ENCODE results near the gene CFAP61.

The CFAP61 gene

DNA sequence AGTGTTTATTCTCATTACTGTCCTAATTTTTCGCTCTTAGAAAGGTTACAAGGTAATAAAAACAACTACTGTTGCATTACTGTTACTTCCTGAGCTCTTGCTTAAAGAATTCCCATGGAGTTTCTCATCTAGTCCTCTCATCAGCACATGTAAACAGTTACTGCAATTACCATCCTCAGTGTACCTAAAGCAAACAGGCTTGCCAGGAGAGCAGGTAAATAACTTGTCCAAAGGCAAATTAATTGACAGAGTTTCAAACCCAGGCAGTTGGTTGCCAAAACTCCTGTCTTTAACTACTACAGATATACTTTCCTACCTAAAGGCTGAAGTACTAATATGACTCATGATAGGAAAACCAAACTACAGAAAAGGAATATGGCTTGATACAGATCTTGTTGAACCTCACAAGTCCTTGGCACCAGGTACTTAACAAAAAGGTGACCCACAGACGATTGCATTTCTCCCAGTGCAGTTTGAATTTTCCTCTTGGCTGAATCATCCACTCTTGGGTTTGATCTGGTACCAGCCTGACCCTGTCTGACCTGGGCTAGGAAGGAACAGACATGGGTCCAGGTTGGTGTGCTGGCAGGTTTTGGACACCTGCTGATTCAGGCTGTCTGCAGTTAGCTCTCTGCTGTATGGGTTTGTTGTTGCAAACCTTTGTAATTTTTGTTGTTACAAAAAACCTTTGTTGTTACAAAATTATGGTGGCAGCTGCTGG, 153.0 kb downstream of the CFAP61 start:
- no peaks in the 10 kb centered on the region for H3K9me3 ChIP-seq (ENCODE audit: severe bottlenecking)
- H3K27ac ChIP-seq: no peak overlapping the region
- TF ChIP-seq, protein P1, sequence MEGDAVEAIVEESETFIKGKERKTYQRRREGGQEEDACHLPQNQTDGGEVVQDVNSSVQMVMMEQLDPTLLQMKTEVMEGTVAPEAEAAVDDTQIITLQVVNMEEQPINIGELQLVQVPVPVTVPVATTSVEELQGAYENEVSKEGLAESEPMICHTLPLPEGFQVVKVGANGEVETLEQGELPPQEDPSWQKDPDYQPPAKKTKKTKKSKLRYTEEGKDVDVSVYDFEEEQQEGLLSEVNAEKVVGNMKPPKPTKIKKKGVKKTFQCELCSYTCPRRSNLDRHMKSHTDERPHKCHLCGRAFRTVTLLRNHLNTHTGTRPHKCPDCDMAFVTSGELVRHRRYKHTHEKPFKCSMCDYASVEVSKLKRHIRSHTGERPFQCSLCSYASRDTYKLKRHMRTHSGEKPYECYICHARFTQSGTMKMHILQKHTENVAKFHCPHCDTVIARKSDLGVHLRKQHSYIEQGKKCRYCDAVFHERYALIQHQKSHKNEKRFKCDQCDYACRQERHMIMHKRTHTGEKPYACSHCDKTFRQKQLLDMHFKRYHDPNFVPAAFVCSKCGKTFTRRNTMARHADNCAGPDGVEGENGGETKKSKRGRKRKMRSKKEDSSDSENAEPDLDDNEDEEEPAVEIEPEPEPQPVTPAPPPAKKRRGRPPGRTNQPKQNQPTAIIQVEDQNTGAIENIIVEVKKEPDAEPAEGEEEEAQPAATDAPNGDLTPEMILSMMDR (IDR thresholded peaks at IDR 0.05; ENCODE audit: low read depth, low read length): no peak
- H3K36me3 ChIP-seq: no peaks in the 10 kb centered on the region
- H3K4me3 ChIP-seq (ENCODE audit: low read depth, low read length): no peak overlapping the region
- no peak for DNase-seq
- H3K27me3 ChIP-seq (ENCODE audit: insufficient read depth, low read depth, severe bottlenecking): no peaks in the 10 kb centered on the region

DNA sequence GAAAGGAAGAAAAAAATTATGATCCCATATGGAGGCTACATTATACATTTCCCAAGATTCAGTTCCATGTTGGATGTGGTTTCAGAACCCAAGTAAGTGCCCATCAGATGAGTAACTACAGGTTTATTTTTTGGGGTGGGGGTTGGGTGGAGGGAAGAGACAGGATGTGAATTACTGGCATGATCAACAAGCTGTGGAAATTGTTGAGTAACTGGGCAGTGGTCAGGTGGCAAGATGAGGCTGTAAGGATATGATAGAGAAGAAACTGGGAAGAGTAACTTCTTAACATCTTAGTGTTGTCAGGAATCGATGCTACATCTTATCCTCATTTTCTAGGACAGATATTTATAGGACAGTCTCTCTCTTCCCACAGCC, 153.5 kb downstream of the CFAP61 start:
- no peaks in the 10 kb centered on the region for H3K36me3 ChIP-seq
- TF ChIP-seq, protein P1 (IDR thresholded peaks at IDR 0.05; ENCODE audit: low read depth, low read length): no peak
- H3K9me3 ChIP-seq (ENCODE audit: severe bottlenecking): no peaks in the 10 kb centered on the region
- DNase-seq: no peak
- no peak overlapping the region for H3K27ac ChIP-seq
- H3K4me3 ChIP-seq (ENCODE audit: low read depth, low read length): no peak overlapping the region
- H3K27me3 ChIP-seq (ENCODE audit: insufficient read depth, low read depth, severe bottlenecking): no peaks in the 10 kb centered on the region

DNA sequence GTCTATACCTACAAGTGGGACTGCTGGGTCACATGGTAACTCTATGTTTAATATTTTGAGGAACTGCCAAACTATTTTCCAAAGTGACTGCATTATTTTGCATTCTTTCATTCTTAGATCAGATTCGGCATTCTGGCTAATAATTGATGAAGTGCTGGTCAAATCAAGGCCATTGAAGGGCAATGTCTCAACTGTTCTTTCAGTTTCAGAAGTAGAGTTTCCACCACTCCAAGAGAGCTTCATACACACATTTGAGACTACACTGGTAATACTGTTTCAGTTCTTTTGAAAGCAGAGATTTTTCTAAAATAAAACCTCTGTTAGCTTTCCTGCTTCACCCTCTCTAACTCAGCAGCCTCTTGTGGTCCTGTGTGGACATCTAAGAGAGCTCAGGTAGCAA, 154.5 kb downstream of the CFAP61 start:
- DNase-seq: no peak
- TF ChIP-seq, protein P1 (IDR thresholded peaks at IDR 0.05; ENCODE audit: low read depth, low read length): no peak

DNA sequence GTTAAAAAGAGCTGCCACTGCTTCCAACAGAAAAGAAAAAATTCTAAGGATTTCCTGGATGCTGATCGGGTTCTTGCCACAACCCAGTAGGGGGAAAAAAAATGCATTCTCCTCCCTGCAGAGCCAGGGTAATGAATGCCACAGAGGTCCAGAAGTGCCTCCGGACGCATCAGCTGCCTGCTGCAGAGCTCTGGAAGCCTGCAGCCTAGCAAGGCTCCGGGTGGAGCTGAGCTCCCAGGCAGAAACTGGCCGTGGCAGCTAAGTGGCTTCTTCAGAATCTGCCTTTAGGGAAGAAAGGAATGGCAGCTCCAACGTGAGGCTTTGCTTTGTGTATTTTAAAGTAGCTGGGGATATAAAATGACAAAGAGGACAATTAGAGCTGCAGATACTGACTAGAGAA, 155.0 kb downstream of the CFAP61 start:
- Histone ChIP-seq H3K27ac (no peak overlapping the region), H3K36me3 (no peaks in the 10 kb centered on the region), H3K4me3 (ENCODE audit: low read depth, low read length) (no peak overlapping the region), H3K27me3 (ENCODE audit: insufficient read depth, low read depth, severe bottlenecking) (no peaks in the 10 kb centered on the region), H3K9me3 (ENCODE audit: severe bottlenecking) (no peaks in the 10 kb centered on the region)
- TF ChIP-seq, protein P1 (IDR thresholded peaks at IDR 0.05; ENCODE audit: low read depth, low read length): no peak
- DNase-seq: no peak

More for the DNA sequence above, 154.5 kb downstream of the CFAP61 start:
- H3K4me3 ChIP-seq (ENCODE audit: low read depth, low read length): no peak overlapping the region
- H3K27me3 ChIP-seq (ENCODE audit: insufficient read depth, low read depth, severe bottlenecking): no peaks in the 10 kb centered on the region
- no peaks in the 10 kb centered on the region for H3K9me3 ChIP-seq (ENCODE audit: severe bottlenecking)
- H3K36me3 ChIP-seq: no peaks in the 10 kb centered on the region
- H3K27ac ChIP-seq: no peak overlapping the region

DNA sequence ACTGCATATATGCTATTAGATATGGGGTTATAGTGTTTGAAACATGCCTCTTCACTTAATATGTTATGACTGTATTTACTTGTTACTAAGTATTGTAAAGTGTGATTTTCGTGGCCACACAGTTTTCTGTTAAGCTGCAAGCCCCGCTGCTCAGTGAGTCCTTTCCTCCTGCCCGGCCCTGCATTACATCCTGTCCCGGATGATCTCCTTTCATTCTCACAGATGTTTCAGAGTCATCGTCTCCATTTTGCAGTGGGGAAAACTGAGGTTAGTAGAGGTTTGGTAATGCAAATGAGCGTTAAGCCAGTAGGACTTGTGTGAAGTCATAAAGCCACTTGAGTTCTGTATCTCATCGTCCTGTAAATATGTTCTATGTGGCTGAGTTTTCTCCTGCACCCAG, 155.5 kb downstream of the CFAP61 start:
- Histone ChIP-seq H3K4me3 (ENCODE audit: low read depth, low read length) (no peak overlapping the region), H3K27ac (no peak overlapping the region), H3K9me3 (ENCODE audit: severe bottlenecking) (no peaks in the 10 kb centered on the region), H3K27me3 (ENCODE audit: insufficient read depth, low read depth, severe bottlenecking) (no peaks in the 10 kb centered on the region), H3K36me3 (no peaks in the 10 kb centered on the region)
- TF ChIP-seq, protein P1 (IDR thresholded peaks at IDR 0.05; ENCODE audit: low read depth, low read length): no peak
- DNase-seq: no peak

DNA sequence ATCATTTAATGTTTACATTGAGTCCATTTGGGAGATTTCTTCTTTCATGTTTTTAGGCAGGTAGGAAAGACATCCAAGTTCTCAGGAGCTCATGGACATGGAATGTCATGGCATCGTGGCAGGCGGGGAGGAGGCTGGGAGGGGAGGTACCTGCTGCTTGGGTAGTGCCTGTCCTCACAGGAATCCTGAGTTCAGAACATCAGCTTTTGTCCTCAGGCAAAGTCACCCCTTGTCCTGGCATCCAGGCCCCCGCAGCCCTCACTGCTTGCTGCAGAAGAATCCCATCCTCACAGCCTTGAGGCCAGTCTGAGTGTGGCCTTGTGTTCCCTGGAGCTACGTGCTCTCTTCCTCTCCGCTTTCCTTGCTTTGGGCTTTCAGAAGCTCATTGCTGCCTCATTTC, 157.4 kb downstream of the CFAP61 start:
- H3K36me3 ChIP-seq: no peaks in the 10 kb centered on the region
- DNase-seq: no peak
- H3K9me3 ChIP-seq (ENCODE audit: severe bottlenecking): no peaks in the 10 kb centered on the region
- H3K4me3 ChIP-seq (ENCODE audit: low read depth, low read length): no peak overlapping the region
- TF ChIP-seq, protein P1 (IDR thresholded peaks at IDR 0.05; ENCODE audit: low read depth, low read length): no peak
- no peak overlapping the region for H3K27ac ChIP-seq
- H3K27me3 ChIP-seq (ENCODE audit: insufficient read depth, low read depth, severe bottlenecking): no peaks in the 10 kb centered on the region
